ENCODE data around the gene HOXC9. TPM values are rescaled to one million over a fixed set of nuclear protein-coding genes. Genes with fewer than 3 reads are reported as not detected.

Gene HOXC9
- total and polyA plus RNA-seq, 2 of the 8 experiments (the other 6 are each of a cell fraction or from before 2014, with no cell fraction given) = not detected

GRCh38 chr12:53958128-53958527 is 41.8 kb upstream of the HOXC9 start:
- no peak overlapping the region for H3K56ac ChIP-seq (replicated peaks; ENCODE audit: insufficient read length, low read depth, low read length)
- ChIA-PET CTCF (ENCODE audit: partially characterized antibody) (interaction anchor here (0.9 to 2.5 kb wide), 7 partner anchors 19 to 250 kb away, joined by 3 to 8 read pairs (median 5); partner anchors contain the start of gene HOXC13), POLR2A (ENCODE audit: partially characterized antibody) (interaction anchor here (0.6 kb wide), 1 partner anchor 252 kb away, joined by 3 read pairs; no protein-coding TSS in a partner anchor)
- FAIRE-seq (no peak), DNase-seq (ENCODE audit: low read depth in 1 of 2, low spot score in 2 of 2) (no peak)
- H4K91ac ChIP-seq (replicated peaks; ENCODE audit: insufficient read length, low read length) = no peak overlapping the region
- H3K4me3 ChIP-seq (ENCODE audit: extremely low read depth in 1 of 4, insufficient read depth in 2 of 4, low read depth in 3 of 4, low read length in 4 of 4) = no peak overlapping the region
- H3K23me2 ChIP-seq (ENCODE audit: low read depth, low read length) = no peaks in the 10 kb centered on the region
- no peak overlapping the region for H2BK120ac ChIP-seq (replicated peaks; ENCODE audit: low read depth, low read length)
- H2BK12ac ChIP-seq (ENCODE audit: low read depth, low read length) = no peak overlapping the region
- no peak overlapping the region for H3K27ac ChIP-seq (ENCODE audit: low read depth, low read length)
- H3K36me3 ChIP-seq (ENCODE audit: control insufficient read depth in 2 of 4, insufficient read depth in 4 of 4, low read length in 3 of 4) = peaks cover 0 to 14% (median 0%) of the 10 kb centered on the region in 4 experiments; a peak in 1 of 8 replicates
- no peak overlapping the region for H2BK20ac ChIP-seq (ENCODE audit: low read length)
- H2BK5ac ChIP-seq (ENCODE audit: low read depth, low read length) = no peak overlapping the region
- H3K18ac ChIP-seq (ENCODE audit: extremely low read depth, low read length) = no peak overlapping the region
- H2AK5ac ChIP-seq (ENCODE audit: low read depth, low read length) = 0 out of 2 replicates have a peak overlapping the region, but pooled peaks have one; percentile 82
- no peak overlapping the region for H2BK15ac ChIP-seq (ENCODE audit: low read length)
- no peak overlapping the region for H3K4ac ChIP-seq (replicated peaks; ENCODE audit: insufficient read length, low read depth, low read length)
- H3K23ac ChIP-seq (ENCODE audit: insufficient read length) = no peak overlapping the region
- 35% methylated on average over 3 of the region's 3 CpGs; no CpG with 5 or more reads in 1 of the 2 experiments for WGBS, 2 experiments (ENCODE audit: extremely low coverage in 1 of 2, insufficient coverage in 1 of 2, insufficient read length in 1 of 2, insufficient replicate concordance in 2 of 2, low coverage in 1 of 2, low lambda C conversion rate in 2 of 2, missing lambda C conversion rate in 1 of 2)
- no peaks in the 10 kb centered on the region for H3K79me2 ChIP-seq (ENCODE audit: control insufficient read depth in 1 of 2, insufficient read depth in 2 of 2, low read length in 2 of 2)
- no peak overlapping the region for H4K5ac ChIP-seq (ENCODE audit: insufficient read length, low read depth, low read length)
- no peak overlapping the region for H3K4me2 ChIP-seq (ENCODE audit: insufficient read depth in 1 of 2, low read depth in 2 of 2, low read length in 2 of 2)
- no peaks in the 10 kb centered on the region; a peak in 1 of 4 replicates for H3K9me3 ChIP-seq (ENCODE audit: insufficient read depth in 2 of 2, low read depth in 1 of 2, low read length in 1 of 2)
- no peak overlapping the region for H3K14ac ChIP-seq (ENCODE audit: insufficient read length)
- peaks cover 100% of the 10 kb centered on the region in 4 experiments for H3K27me3 ChIP-seq (replicated peaks in 1 of 4; ENCODE audit: control insufficient read depth in 3 of 4, extremely low read depth in 1 of 4, insufficient read depth in 3 of 4, low read length in 3 of 4)
- H3K9ac ChIP-seq (replicated peaks in 1 of 4; ENCODE audit: extremely low read depth in 1 of 4, low read depth in 3 of 4, low read length in 3 of 4) = no peak overlapping the region
- peaks cover 0 to 5% (median under 1%) of the 10 kb centered on the region in 4 experiments; a peak in 1 of 7 replicates for H3K4me1 ChIP-seq (replicated peaks in 1 of 4; ENCODE audit: control insufficient read depth in 3 of 4, insufficient read depth in 4 of 4, low read length in 3 of 4)
- H2AFZ ChIP-seq (ENCODE audit: low read length) = no peak overlapping the region
- no peaks in the 10 kb centered on the region for H3K79me1 ChIP-seq (ENCODE audit: low read depth, low read length)
- H4K20me1 ChIP-seq (replicated peaks in 1 of 2; ENCODE audit: control insufficient read depth in 1 of 2, insufficient read depth in 2 of 2, low read length in 2 of 2) = peaks cover 31 to 53% of the 10 kb centered on the region in 2 experiments
- no peak overlapping the region for H4K8ac ChIP-seq (ENCODE audit: extremely low read depth, insufficient read depth, low read length)
- TF ChIP-seq BCL11A (IDR thresholded peaks at IDR 0.05; ENCODE audit: low read depth in 2 of 2, low read length in 2 of 2) = no peak
- peak; percentile 25 for TF ChIP-seq RNF2 (IDR thresholded peaks at IDR 0.05; ENCODE audit: borderline replicate concordance, low read depth, low read length, missing control alignments, poor library complexity, severe bottlenecking)
- TF ChIP-seq NANOG (IDR thresholded peaks at IDR 0.05; ENCODE audit: insufficient read depth, low read depth, low read length, poor library complexity, severe bottlenecking) = no peak
- TF ChIP-seq EZH2 (IDR thresholded peaks at IDR 0.05; ENCODE audit: low read depth, low read length, severe bottlenecking) = no peak
- TF ChIP-seq SUZ12 (IDR thresholded peaks at IDR 0.05; ENCODE audit: low read length) = peak; percentile 0; the same call in 1 of the 2 replicates
- TF ChIP-seq CBX8 (IDR thresholded peaks at IDR 0.05; ENCODE audit: borderline replicate concordance, low read depth, low read length) = 0 out of 2 replicates have a peak, but pooled peaks have one; percentile 24
